SK-N-SH treated with all-trans-retinoic acid at 6 μM for 48 hours (cell line): ENCODE results near the gene ZMIZ1.

Source experiments
- ATAC-seq: fragments of 200-7000 bp; cut with Tn5 transposase; 3 replicates; pipeline ENCODE4 v1.9.1; 2020; ENCODE audit warnings: mild to moderate bottlenecking, moderate library complexity
- ARNTL ChIP-seq: fragments of 450-650 bp; formaldehyde crosslinking; IDR thresholded peaks from 2 replicates; pipeline ENCODE4 v1.5.0; 2020; ENCODE audit warnings: low read depth, mild to moderate bottlenecking, moderate library complexity, borderline replicate concordance
- BACH2 ChIP-seq: fragments of 250-450 bp; sonication (Bioruptor Pico); IDR thresholded peaks from 2 replicates; pipeline ENCODE4 v1.9.0; 2021; ENCODE audit warnings: mild to moderate bottlenecking, borderline replicate concordance
- CREB5 ChIP-seq: fragments of 250-450 bp; sonication (Bioruptor Pico); IDR thresholded peaks from 2 replicates; pipeline ENCODE4 v1.5.1; 2020; ENCODE audit warnings: low read depth, mild to moderate bottlenecking, moderate library complexity
- CSDC2 ChIP-seq: fragments of 250-450 bp; sonication (Bioruptor Pico); IDR thresholded peaks from 2 replicates; pipeline ENCODE4 v1.5.0; 2020; ENCODE audit warnings: mild to moderate bottlenecking, moderate library complexity
- CSRNP3 ChIP-seq: fragments of 250-450 bp; sonication (Bioruptor Pico); IDR thresholded peaks from 2 replicates; pipeline ENCODE4 v1.5.1; 2021; ENCODE audit warnings: mild to moderate bottlenecking, moderate library complexity
- ESRRG ChIP-seq: fragments of 250-450 bp; sonication (Bioruptor Pico); IDR thresholded peaks from 2 replicates; pipeline ENCODE4 v1.6.1; 2021; ENCODE audit warnings: mild to moderate bottlenecking
- GLIS3 ChIP-seq: fragments of 250-450 bp; sonication (Bioruptor Pico); IDR thresholded peaks from 2 replicates; pipeline ENCODE4 v1.5.0; 2020; ENCODE audit warnings: mild to moderate bottlenecking, moderate library complexity
- ISL1 ChIP-seq: fragments of 250-450 bp; sonication (Bioruptor Pico); IDR thresholded peaks from 2 replicates; pipeline ENCODE4 v2.1.2; 2022; ENCODE audit warnings: mild to moderate bottlenecking, moderate library complexity
- OSR1 ChIP-seq: fragments of 250-450 bp; sonication (Bioruptor Pico); IDR thresholded peaks from 2 replicates; pipeline ENCODE4 v1.8.0; 2022; ENCODE audit warnings: moderate library complexity, mild to moderate bottlenecking, inconsistent platforms
- PATZ1 ChIP-seq: fragments of 250-450 bp; sonication (Bioruptor Pico); IDR thresholded peaks from 2 replicates; pipeline ENCODE4 v1.8.0; 2020; ENCODE audit warnings: mild to moderate bottlenecking, moderate library complexity, borderline replicate concordance
- POU6F1 ChIP-seq: fragments of 250-450 bp; sonication (Bioruptor Pico); IDR thresholded peaks from 2 replicates; pipeline ENCODE4 v1.8.0; 2021; ENCODE audit warnings: low read depth, mild to moderate bottlenecking, moderate library complexity, borderline replicate concordance
- PPARA ChIP-seq: fragments of 250-450 bp; sonication (Bioruptor Pico); IDR thresholded peaks from 2 replicates; pipeline ENCODE4 v1.5.0; 2020; ENCODE audit warnings: mild to moderate bottlenecking, borderline replicate concordance
- RARB ChIP-seq: fragments of 250-450 bp; sonication (Bioruptor Pico); IDR thresholded peaks from 2 replicates; pipeline ENCODE4 v1.8.0; 2021; ENCODE audit warnings: mild to moderate bottlenecking, moderate library complexity
- SNAI2 ChIP-seq: fragments of 250-450 bp; sonication (Bioruptor Pico); IDR thresholded peaks from 2 replicates; pipeline ENCODE4 v1.5.0; 2020; ENCODE audit warnings: mild to moderate bottlenecking, moderate library complexity
- TCF4 ChIP-seq: fragments of 250-450 bp; sonication (Bioruptor Pico); IDR thresholded peaks from 2 replicates; pipeline ENCODE4 v1.8.0; 2021; ENCODE audit warnings: mild to moderate bottlenecking, moderate library complexity, borderline replicate concordance
- TOX ChIP-seq: fragments of 250-450 bp; sonication (Bioruptor Pico); IDR thresholded peaks from 2 replicates; pipeline ENCODE4 v1.8.0; 2021; ENCODE audit warnings: mild to moderate bottlenecking, moderate library complexity, borderline replicate concordance
- TSHZ2 ChIP-seq: fragments of 250-450 bp; sonication (Bioruptor Pico); IDR thresholded peaks from 2 replicates; pipeline ENCODE4 v1.5.0; 2020; ENCODE audit warnings: mild to moderate bottlenecking, moderate library complexity
- ZC3H10 ChIP-seq: fragments of 250-450 bp; sonication (Bioruptor Pico); IDR thresholded peaks from 2 replicates; pipeline ENCODE4 v1.5.1; 2021; ENCODE audit warnings: mild to moderate bottlenecking, moderate library complexity
- ZFP3 ChIP-seq: fragments of 250-450 bp; sonication (Bioruptor Pico); IDR thresholded peaks from 2 replicates; pipeline ENCODE4 v1.5.0; 2020; ENCODE audit warnings: mild to moderate bottlenecking, moderate library complexity
- ZFP30 ChIP-seq: fragments of 450-650 bp; formaldehyde crosslinking; IDR thresholded peaks from 2 replicates; pipeline ENCODE4 v1.5.0; 2022; ENCODE audit warnings: mild to moderate bottlenecking, moderate library complexity
- ZNF565 ChIP-seq: fragments of 450-650 bp; formaldehyde crosslinking; conservative IDR thresholded peaks from 2 replicates; pipeline ENCODE4 v1.5.0; 2020; ENCODE audit warnings: low read depth, mild to moderate bottlenecking, moderate library complexity
- ZNF8 ChIP-seq: fragments of 450-650 bp; formaldehyde crosslinking; IDR thresholded peaks from 2 replicates; pipeline ENCODE4 v1.5.0; 2020; ENCODE audit warnings: mild to moderate bottlenecking, moderate library complexity

ZMIZ1 gene

GRCh38 chr10:79176052-79176501 is 107.3 kb downstream of the ZMIZ1 start:
- TF ChIP-seq OSR1 (CRISPR knock-in tag) (no peak), TOX (no peak), CREB5 (no peak), POU6F1 (CRISPR knock-in tag) (no peak), PATZ1 (CRISPR knock-in tag) (no peak), RARB (CRISPR knock-in tag) (no peak), ISL1 (CRISPR knock-in tag) (no peak), ZFP3 (CRISPR knock-in tag) (no peak), ARNTL (CRISPR knock-in tag) (no peak), GLIS3 (no peak), TSHZ2 (CRISPR knock-in tag) (no peak), BACH2 (CRISPR knock-in tag) (no peak), CSRNP3 (CRISPR knock-in tag) (no peak), ZNF565 (CRISPR knock-in tag) (no peak), ZC3H10 (CRISPR knock-in tag) (no peak), ZFP30 (CRISPR knock-in tag) (no peak), TCF4 (CRISPR knock-in tag) (no peak), CSDC2 (CRISPR knock-in tag) (no peak), SNAI2 (no peak)
- peak; percentile 1; the same call in 2 of the 3 replicates for ATAC-seq

- ATAC-seq = peak; percentile 34
- TF ChIP-seq CSRNP3 (CRISPR knock-in tag) (no peak), TSHZ2 (CRISPR knock-in tag) (peak; percentile 66), ZNF8 (CRISPR knock-in tag) (no peak), TCF4 (CRISPR knock-in tag) (peak; percentile 41; the same call in 1 of the 2 replicates), ESRRG (CRISPR knock-in tag) (no peak), ISL1 (CRISPR knock-in tag) (no peak), PPARA (no peak)
Observed at GRCh38 chr10:79176949-79177602, 108.3 kb downstream of the ZMIZ1 start.
